Muscle of leg (tissue), 11 donors: ENCODE measurements around the gene NDE1. TPM values are rescaled to one million over a fixed set of nuclear protein-coding genes. Genes with fewer than 3 reads are reported as not detected.
A peak's percentile ranks its signal among the peaks of the same experiment; 100 is the strongest.

Experiments
- DNase-seq: peaks from one replicate; pipeline ENCODE4 v3.0.0; 2013
- H3K27ac ChIP-seq: one replicate; pipeline ENCODE4 v1.5.1; 2013; ENCODE audit warnings: mild to moderate bottlenecking, low read length, control low read depth
- H3K27me3 ChIP-seq: one replicate; pipeline ENCODE4 v1.6.1; 2013; ENCODE audit warnings: low read length; ENCODE audit not compliant: control insufficient read depth, insufficient read depth
- H3K36me3 ChIP-seq: one replicate; pipeline ENCODE4 v1.6.1; 2013; ENCODE audit warnings: low read length; ENCODE audit not compliant: control insufficient read depth, insufficient read depth
- H3K4me1 ChIP-seq: one replicate; pipeline ENCODE4 v1.6.1; 2013; ENCODE audit warnings: low read length; ENCODE audit not compliant: control insufficient read depth, insufficient read depth
- H3K4me3 ChIP-seq: one replicate; pipeline ENCODE4 v1.5.1; 2013; ENCODE audit warnings: low read length, control low read depth
- H3K9me3 ChIP-seq: replicated peaks from 2 replicates; pipeline ENCODE4 v1.6.1; 2013; ENCODE audit warnings: low read depth, low read length; ENCODE audit not compliant: control insufficient read depth
- WGBS: methylation state at CpG from one replicate; pipeline ENCODE4 v1.1.5; 2013; ENCODE audit warnings: missing lambda C conversion rate; ENCODE audit not compliant: insufficient coverage; 5-methylcytosine and 5-hydroxymethylcytosine counted together
- polyA plus RNA-seq, 8 donors: library from polyadenylated mRNA; unstranded; fragments of 120-200 nt; gene quantifications; one replicate each; pipeline versions ENCODE4 v1.2.1 to v1.2.3, GENCODE V29; 2013; ENCODE audit warnings: inconsistent platforms in 1 of 8, low replicate concordance in 1 of 8; ENCODE audit not compliant: insufficient read length in 8 of 8, insufficient read depth in 1 of 8
- total RNA-seq: library from RNA; stranded (reverse); fragments of 120-200 nt; gene quantifications from one replicate; pipeline ENCODE4 v1.2.4, GENCODE V29; 2013

Gene NDE1
- total and polyA plus RNA-seq, 9 donors: 13.6 to 38.9 (median 24.1) TPM

DNA sequence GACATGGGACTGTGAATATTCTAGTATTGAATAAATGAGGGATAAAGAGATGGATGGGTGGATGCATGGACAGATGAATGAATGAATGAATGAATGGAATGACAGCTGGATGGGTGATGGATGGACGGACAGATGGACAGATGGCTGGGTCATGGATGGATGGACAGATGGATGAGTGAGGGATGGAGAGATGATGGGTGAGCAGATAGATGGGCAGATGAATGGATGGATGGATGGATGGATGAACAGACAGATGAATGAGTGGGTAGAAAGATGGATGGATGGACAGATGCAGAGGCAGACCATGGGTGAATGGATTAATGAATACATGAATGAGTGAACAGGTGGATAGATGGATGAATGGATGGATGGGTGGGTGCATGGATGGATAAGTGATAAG lies 110.1 kb downstream of the NDE1 start:
- H3K36me3 ChIP-seq: no peaks in the 10 kb centered on the region

DNA sequence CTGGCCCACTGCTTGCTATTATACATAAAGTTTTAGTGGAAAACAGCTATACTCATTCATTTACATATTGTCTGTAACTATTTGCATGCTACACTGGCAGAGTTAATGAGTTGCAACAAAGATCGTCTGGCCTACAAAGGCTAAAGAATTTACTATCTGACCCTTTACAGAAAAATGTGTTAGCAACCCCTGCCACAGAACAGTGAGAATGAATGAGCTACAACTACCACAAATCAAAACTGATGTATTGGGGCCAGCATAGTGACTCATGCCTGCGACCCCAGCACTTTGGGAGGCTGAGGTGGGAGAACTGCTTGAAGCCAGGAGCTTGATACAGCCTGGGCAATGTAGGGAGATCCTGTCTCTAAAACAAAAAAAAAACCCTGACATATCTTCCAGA lies 114.1 kb downstream of the NDE1 start:
- Histone ChIP-seq H3K36me3 (no peaks in the 10 kb centered on the region), H3K27me3 (no peaks in the 10 kb centered on the region), H3K27ac (no peak overlapping the region), H3K4me1 (no peaks in the 10 kb centered on the region), H3K4me3 (no peak overlapping the region), H3K9me3 (no peaks in the 10 kb centered on the region)
- WGBS: no CpG with 5 or more reads among the region's 2 CpGs
- DNase-seq: no peak

More for the DNA sequence above, 110.1 kb downstream of the NDE1 start:
- 86% methylated on average over 1 of the region's 1 CpG for WGBS
- H3K27ac ChIP-seq: no peak overlapping the region
- H3K9me3 ChIP-seq: no peaks in the 10 kb centered on the region
- H3K4me3 ChIP-seq: no peak overlapping the region
- no peaks in the 10 kb centered on the region for H3K4me1 ChIP-seq
- DNase-seq: no peak
- no peaks in the 10 kb centered on the region for H3K27me3 ChIP-seq

DNA sequence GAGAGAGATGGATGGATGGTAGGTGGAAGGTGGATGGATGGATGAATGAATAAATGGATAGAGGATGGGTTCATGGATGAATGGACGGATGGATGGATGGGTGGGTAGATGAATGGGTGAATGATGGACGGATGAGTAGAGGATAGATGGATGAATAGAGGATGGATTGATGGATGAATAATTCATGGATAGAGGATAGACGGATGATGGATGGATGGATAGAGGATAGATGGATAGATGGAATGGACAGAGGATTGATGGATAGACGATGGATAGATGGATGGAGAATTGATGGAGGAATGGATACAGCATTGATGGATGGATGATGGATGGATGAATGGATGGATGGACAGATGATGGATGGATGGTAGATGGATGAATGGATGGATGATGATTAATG lies 115.1 kb downstream of the NDE1 start:
- Histone ChIP-seq H3K27me3 (no peaks in the 10 kb centered on the region), H3K4me3 (no peak overlapping the region), H3K9me3 (no peaks in the 10 kb centered on the region), H3K36me3 (no peaks in the 10 kb centered on the region), H3K4me1 (no peaks in the 10 kb centered on the region), H3K27ac (no peak overlapping the region)
- no peak for DNase-seq
- 84% methylated on average over 4 of the region's 4 CpGs for WGBS

DNA sequence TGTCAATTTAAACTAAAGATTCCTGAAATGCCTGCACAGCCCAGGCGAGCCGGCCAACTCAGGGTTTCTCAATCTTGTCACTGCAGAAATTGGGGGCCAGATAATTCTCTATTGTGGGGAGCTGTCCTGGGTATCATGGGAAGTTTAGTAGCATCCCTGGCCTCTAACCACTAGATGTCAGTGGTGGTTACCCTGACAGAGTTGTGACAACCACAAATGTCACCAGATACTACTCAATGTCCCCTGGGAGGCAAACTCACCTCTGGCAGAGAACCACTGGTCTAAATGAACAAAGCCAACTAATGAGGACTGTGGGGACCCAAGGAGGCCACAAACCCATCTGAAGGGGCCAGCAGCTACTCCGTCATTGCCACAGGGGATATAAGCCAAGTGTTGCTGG lies 115.8 kb downstream of the NDE1 start:
- H3K4me1 ChIP-seq: no peaks in the 10 kb centered on the region
- H3K4me3 ChIP-seq: no peak overlapping the region
- H3K27ac ChIP-seq: no peak overlapping the region
- H3K27me3 ChIP-seq: no peaks in the 10 kb centered on the region
- no peaks in the 10 kb centered on the region for H3K36me3 ChIP-seq
- DNase-seq: peak; percentile 56
- H3K9me3 ChIP-seq: no peaks in the 10 kb centered on the region
- WGBS: 50% methylated on average over 2 of the region's 3 CpGs

DNA sequence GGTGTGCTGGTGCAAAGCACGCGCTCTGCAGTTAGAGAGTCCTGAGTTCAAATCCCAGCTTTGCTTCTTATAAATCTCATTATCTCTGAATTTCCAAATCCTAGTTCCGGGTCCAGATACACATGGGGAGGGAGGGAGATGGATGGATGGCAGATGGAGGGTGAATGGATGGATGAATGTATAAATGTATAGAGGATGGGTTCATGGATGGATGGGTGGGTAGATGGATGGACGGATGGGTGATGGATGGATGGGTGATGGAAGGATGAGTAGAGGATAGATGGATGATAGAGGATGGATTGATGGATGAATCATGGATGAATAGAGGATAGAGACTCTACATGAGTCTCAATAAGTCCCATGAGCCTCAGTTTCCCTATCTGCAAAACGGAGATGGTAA lies 116.9 kb downstream of the NDE1 start:
- Histone ChIP-seq H3K36me3 (no peaks in the 10 kb centered on the region), H3K9me3 (no peaks in the 10 kb centered on the region), H3K27ac (no peak overlapping the region)

DNA sequence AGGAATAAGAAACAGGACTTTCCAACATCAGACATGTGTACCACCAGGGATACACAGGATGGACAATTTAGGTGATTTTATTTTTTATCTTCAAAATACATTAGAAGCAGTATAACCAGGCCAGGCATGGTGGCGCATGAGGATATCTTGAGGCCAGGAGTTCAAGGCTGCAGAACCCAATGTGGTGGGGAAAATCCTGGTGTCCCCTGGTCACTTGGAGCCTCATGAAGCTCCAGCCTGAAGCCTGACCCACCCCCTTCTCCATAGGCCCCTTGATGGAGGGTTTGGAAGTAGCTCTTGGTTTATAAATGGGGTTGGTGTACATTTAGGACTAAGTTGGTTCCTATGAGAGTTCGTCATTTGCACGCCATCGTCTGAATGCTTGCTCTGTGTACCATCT lies 118.2 kb downstream of the NDE1 start:
- Histone ChIP-seq H3K27me3 (peaks cover 2% of the 10 kb centered on the region), H3K9me3 (no peaks in the 10 kb centered on the region), H3K4me3 (no peak overlapping the region), H3K36me3 (no peaks in the 10 kb centered on the region), H3K27ac (no peak overlapping the region), H3K4me1 (no peaks in the 10 kb centered on the region)
- no CpG with 5 or more reads among the region's 4 CpGs for WGBS
- no peak for DNase-seq

More for the DNA sequence above, 116.9 kb downstream of the NDE1 start:
- DNase-seq: no peak
- H3K27me3 ChIP-seq: peaks cover 2% of the 10 kb centered on the region
- WGBS: 100% methylated on average over 2 of the region's 5 CpGs
- no peaks in the 10 kb centered on the region for H3K4me1 ChIP-seq
- H3K4me3 ChIP-seq: no peak overlapping the region

DNA sequence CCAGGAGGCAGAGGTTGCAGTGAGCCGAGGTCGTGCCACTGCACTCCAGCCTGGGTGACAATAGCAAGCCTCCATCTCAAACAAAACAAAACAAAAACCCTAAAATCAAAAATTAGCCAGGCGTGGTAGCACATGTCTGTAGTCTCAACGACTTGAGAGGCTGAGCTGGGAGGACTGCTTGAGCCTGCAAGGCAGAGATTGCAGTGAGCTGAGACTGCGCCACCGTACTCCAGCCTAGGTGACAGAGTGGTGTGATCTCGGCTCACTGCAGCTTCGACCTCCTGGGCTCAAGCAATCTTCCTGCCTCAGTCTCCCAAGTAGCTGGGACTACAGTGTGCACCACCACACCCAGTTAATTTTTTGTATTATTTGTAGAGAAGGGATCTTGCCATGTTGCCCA lies 119.2 kb downstream of the NDE1 start:
- 73% methylated on average over 2 of the region's 8 CpGs for WGBS
- Histone ChIP-seq H3K9me3 (no peaks in the 10 kb centered on the region), H3K27ac (no peak overlapping the region), H3K4me1 (no peaks in the 10 kb centered on the region), H3K36me3 (no peaks in the 10 kb centered on the region), H3K4me3 (no peak overlapping the region), H3K27me3 (peaks cover 2% of the 10 kb centered on the region)
- DNase-seq: no peak

DNA sequence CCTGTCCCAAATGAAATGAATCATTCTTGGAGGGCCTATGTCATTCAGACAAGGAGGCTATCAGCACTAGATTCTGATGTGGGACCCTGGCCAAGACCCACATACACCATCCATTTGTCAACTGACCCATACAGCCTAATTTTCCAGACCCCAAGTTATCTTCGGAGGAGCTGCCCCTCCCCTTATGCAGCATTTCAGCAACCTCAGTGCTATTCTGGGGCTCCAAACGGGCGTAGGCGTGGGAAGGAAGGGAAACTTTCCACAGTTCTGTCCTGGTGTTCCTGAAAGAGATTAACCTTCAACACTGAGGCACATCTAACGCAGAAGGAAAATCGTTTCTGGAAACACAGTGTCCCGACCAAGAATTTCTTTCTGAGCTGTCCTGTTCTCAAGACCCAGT lies 120.1 kb downstream of the NDE1 start:
- Histone ChIP-seq H3K27me3 (peaks cover 2% of the 10 kb centered on the region), H3K9me3 (no peaks in the 10 kb centered on the region), H3K36me3 (no peaks in the 10 kb centered on the region), H3K4me3 (no peak overlapping the region), H3K27ac (no peak overlapping the region), H3K4me1 (no peaks in the 10 kb centered on the region)
- peak; percentile 66 for DNase-seq
- 32% methylated on average over 3 of the region's 7 CpGs for WGBS

DNA sequence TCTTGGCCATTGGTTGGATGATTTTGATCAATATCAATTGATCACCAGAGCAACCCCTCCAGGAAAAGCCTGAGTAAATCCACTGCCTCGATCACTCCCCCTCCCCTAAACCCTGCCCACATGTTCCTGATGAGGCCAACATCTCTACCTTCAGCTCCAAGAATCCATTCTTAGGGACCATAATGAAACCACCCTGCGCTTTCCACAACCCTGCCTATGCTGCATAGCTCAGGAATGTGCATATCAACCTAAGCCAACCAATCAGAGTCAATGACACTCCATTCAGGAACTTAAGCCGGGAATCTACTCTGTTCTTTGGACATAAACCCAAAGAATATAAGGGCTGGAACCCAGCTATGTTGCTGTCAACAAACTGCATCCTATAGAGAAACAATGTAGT lies 120.5 kb downstream of the NDE1 start:
- Histone ChIP-seq H3K9me3 (no peaks in the 10 kb centered on the region), H3K36me3 (no peaks in the 10 kb centered on the region), H3K4me1 (no peaks in the 10 kb centered on the region), H3K27me3 (peaks cover 2% of the 10 kb centered on the region), H3K27ac (no peak overlapping the region), H3K4me3 (no peak overlapping the region)
- 61% methylated on average over 3 of the region's 3 CpGs for WGBS
- no peak for DNase-seq

DNA sequence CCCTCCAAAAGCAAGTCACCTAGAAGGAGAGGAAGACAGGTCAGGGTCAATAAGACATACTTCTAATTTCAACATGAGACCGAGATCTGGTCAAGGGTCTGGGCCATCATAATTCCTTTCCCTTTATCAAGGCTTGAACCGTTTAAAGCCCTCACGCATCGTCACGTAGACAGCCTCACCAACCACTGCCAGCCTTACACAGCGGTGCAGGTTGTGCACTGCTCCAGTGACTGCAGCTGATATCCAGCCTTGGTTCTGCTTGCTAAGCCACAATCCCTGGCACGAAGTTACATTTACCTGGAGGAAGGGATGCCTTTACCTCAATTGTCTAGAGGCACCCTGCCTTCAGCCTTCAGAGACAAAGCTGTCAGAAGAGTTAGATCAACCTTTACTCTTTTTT lies 121.6 kb downstream of the NDE1 start:
- WGBS: 93% methylated on average over 7 of the region's 7 CpGs

DNA sequence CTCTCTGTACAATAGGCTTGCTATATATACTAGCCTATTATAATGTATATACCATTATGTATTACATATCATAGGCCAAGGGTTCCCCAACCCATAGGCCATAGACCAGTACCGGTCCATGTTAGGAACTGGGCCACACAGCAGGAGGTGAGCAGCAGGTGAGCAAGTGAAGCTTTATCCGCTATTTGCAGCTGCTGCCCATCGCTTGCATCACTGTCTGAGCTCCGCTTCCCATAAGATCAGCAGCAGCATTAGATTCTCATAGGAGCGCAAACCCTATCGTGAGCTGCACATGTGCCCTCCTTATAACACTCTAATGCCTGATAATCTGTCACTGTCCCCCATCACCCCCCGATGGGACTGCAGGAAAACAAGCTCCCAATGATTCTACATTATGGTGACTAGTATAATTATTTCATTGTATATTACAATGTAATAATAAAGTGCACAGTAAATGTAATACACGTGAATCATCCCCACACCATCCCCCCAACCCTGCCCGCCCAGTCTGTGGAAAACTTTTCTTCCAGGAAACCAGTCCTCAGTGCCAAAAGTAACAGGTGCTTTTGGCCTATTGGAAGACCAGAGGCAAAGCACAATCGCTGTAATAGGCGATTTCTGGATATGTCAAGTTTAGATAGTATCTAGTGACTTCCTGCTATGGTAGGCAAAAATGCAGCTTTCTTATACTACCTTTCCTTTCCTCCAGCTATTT lies 122.7 kb downstream of the NDE1 start:
- Histone ChIP-seq H3K27me3 (peaks cover 2% of the 10 kb centered on the region), H3K4me1 (no peaks in the 10 kb centered on the region), H3K36me3 (no peaks in the 10 kb centered on the region), H3K9me3 (no peaks in the 10 kb centered on the region), H3K4me3 (no peak overlapping the region), H3K27ac (no peak overlapping the region)
- no peak for DNase-seq
- WGBS: 88% methylated on average over 6 of the region's 11 CpGs

More for the DNA sequence above, 121.6 kb downstream of the NDE1 start:
- Histone ChIP-seq H3K36me3 (no peaks in the 10 kb centered on the region), H3K27me3 (peaks cover 2% of the 10 kb centered on the region), H3K27ac (no peak overlapping the region), H3K9me3 (no peaks in the 10 kb centered on the region), H3K4me3 (no peak overlapping the region), H3K4me1 (no peaks in the 10 kb centered on the region)
- no peak for DNase-seq
